ENCODE data around the gene CLK2. TPM values are rescaled to one million over a fixed set of nuclear protein-coding genes. Genes with fewer than 3 reads are reported as not detected.

Gene CLK2
- 29.7 TPM for total RNA-seq
- polyA plus RNA-seq, result 42.3 TPM

GRCh38 chr1:155273343-155274245, at the start of gene CLK2:
Gene CLK2 (minus strand): TSS chr1:155273504. CDS start chr1:155270977, 2,527 bp downstream.
- Histone ChIP-seq H3K4me1 (ENCODE audit: insufficient read depth) (peaks cover 2% of the 10 kb centered on the region), H3K4me3 (ENCODE audit: low read depth, low read length) (peak within 1 kb of the TSS; percentile 72), H3K36me3 (ENCODE audit: insufficient read depth) (no peaks in the 10 kb centered on the region), H3K27ac (ENCODE audit: low read depth) (peak within 1 kb of the TSS; percentile 93)
- peak; percentile 76 for DNase-seq (ENCODE audit: extremely low spot score)
- WGBS, result 11% methylated on average over 61 of the region's 61 CpGs

DNA sequence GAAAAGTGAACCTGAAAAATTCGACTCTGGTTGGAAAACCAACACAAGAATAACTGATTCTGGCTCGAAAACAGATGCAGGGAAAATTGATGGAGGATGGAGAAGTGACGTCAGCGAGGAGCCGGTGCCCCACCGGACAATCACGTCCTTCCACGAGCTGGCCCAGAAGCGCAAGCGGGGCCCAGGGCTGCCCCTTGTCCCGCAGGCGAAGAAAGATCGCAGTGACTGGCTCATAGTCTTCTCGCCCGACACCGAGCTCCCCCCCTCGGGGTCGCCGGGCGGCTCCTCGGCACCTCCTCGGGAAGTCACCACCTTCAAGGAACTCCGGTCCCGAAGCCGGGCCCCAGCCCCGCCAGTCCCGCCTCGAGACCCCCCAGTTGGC, 49.3 kb upstream of the CLK2 start:
- Histone ChIP-seq H3K4me1 (ENCODE audit: insufficient read depth) (peaks cover 2% of the 10 kb centered on the region), H3K27ac (ENCODE audit: low read depth) (peak overlapping the region; percentile 93), H3K4me3 (ENCODE audit: low read depth, low read length) (peak overlapping the region; percentile 69), H3K36me3 (ENCODE audit: insufficient read depth) (no peaks in the 10 kb centered on the region)
- WGBS, result under 1% methylated on average over 28 of the region's 28 CpGs
- no peak for DNase-seq (ENCODE audit: extremely low spot score)

DNA sequence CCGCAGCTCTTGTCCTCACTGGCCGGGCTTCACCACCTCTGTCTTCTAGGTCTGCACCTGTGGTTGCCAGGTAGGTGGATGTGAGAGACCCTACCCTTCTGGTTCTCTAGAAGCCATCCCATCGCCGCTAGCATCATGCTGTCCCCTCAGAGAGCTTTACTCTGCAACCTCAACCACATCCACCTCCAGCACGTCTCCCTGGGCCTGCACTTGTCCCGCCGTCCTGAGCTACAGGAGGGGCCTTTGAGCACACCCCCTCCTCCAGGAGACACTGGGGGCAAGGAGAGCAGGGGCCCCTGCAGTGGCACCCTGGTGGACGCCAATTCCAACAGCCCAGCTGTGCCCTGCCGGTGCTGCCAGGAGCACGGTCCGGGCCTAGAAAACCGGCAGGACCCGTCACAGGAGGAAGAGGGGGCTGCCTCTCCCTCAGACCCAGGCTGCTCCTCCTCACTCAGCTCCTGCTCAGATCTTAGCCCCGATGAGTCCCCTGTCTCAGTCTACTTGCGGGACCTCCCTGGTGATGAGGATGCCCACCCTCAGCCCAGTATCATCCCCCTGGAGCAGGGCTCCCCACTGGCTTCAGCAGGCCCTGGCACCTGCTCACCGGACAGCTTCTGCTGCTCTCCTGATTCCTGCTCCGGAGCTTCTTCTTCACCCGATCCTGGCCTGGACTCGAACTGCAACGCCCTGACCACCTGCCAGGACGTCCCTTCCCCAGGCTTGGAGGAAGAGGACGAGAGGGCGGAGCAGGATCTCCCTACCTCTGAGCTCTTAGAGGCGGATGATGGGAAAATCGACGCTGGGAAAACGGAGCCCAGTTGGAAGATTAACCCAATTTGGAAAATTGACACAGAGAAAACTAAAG, 48.6 kb upstream of the CLK2 start:
- Histone ChIP-seq H3K4me1 (ENCODE audit: insufficient read depth) (peaks cover 2% of the 10 kb centered on the region), H3K27ac (ENCODE audit: low read depth) (no peak overlapping the region), H3K4me3 (ENCODE audit: low read depth, low read length) (peak overlapping the region; percentile 69), H3K36me3 (ENCODE audit: insufficient read depth) (no peaks in the 10 kb centered on the region)
- 38% methylated on average over 27 of the region's 27 CpGs for WGBS
- no peak for DNase-seq (ENCODE audit: extremely low spot score)

GRCh38 chr1:155320661-155321617, 47.6 kb upstream of the CLK2 start, which contains the start of gene RUSC1:
Gene RUSC1 (plus strand): TSS chr1:155320894. CDS start chr1:155321774, 880 bp downstream.
- H3K27ac ChIP-seq (ENCODE audit: low read depth), result peak within 1 kb of the TSS; percentile 26
- DNase-seq (ENCODE audit: extremely low spot score), result no peak
- 9% methylated on average over 51 of the region's 51 CpGs for WGBS
- H3K4me3 ChIP-seq (ENCODE audit: low read depth, low read length), result peak within 1 kb of the TSS; percentile 42
- H3K36me3 ChIP-seq (ENCODE audit: insufficient read depth), result no peaks in the 10 kb centered on the region
- peaks cover 2% of the 10 kb centered on the region for H3K4me1 ChIP-seq (ENCODE audit: insufficient read depth)

DNA sequence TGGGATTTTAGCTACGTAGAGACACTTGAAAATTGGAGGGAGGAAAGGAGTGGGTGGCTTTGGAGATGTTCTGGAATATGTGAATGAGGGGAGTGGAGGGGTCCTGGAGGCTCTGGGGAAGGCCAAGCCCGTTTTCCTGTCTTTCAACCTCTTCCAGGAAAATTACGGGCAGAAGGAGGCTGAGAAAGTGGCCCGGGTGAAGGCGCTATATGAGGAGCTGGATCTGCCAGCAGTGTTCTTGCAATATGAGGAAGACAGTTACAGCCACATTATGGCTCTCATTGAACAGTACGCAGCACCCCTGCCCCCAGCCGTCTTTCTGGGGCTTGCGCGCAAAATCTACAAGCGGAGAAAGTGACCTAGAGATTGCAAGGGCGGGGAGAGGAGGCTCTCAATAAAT, 46.9 kb upstream of the CLK2 start:
- WGBS, result 23% methylated on average over 11 of the region's 11 CpGs
- no peak for DNase-seq (ENCODE audit: extremely low spot score)
- H3K36me3 ChIP-seq (ENCODE audit: insufficient read depth), result no peaks in the 10 kb centered on the region
- no peak overlapping the region for H3K27ac ChIP-seq (ENCODE audit: low read depth)
- H3K4me1 ChIP-seq (ENCODE audit: insufficient read depth), result peaks cover 2% of the 10 kb centered on the region
- peak overlapping the region; percentile 42 for H3K4me3 ChIP-seq (ENCODE audit: low read depth, low read length)

- H3K4me3 ChIP-seq (ENCODE audit: low read depth, low read length), result no peak overlapping the region
- no peak for DNase-seq (ENCODE audit: extremely low spot score)
- no peak overlapping the region for H3K27ac ChIP-seq (ENCODE audit: low read depth)
- peaks cover 2% of the 10 kb centered on the region for H3K4me1 ChIP-seq (ENCODE audit: insufficient read depth)
- no peaks in the 10 kb centered on the region for H3K36me3 ChIP-seq (ENCODE audit: insufficient read depth)
- WGBS, result 91% methylated on average over 5 of the region's 5 CpGs
These were observed 46.2 kb upstream of the CLK2 start for GRCh38 chr1:155319536-155319935.

GRCh38 chr1:155318082-155318481, 44.8 kb upstream of the CLK2 start:
- no peak overlapping the region for H3K4me3 ChIP-seq (ENCODE audit: low read depth, low read length)
- WGBS, result 93% methylated on average over 9 of the region's 9 CpGs
- H3K27ac ChIP-seq (ENCODE audit: low read depth), result no peak overlapping the region
- peaks cover 2% of the 10 kb centered on the region for H3K4me1 ChIP-seq (ENCODE audit: insufficient read depth)
- no peak for DNase-seq (ENCODE audit: extremely low spot score)
- no peaks in the 10 kb centered on the region for H3K36me3 ChIP-seq (ENCODE audit: insufficient read depth)

DNA sequence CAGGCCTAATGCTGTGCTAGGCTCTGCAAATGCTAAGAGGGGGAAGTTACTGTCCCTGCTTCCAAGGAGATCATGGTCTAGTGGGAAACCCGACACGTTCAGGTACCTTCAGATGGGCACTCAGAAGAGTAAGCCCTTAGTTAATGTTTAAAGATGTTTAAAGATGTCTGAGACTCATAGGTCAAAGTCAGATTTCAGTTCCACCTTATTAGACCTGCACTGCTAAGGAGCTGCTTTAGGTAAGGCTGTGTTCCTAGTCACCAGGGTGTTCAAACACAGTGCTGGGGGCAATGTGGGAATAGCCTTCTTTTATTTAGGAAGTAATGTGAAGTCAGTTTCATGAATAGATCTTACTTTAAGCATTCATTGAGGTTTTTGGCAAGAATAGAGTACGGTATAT, 43.6 kb upstream of the CLK2 start:
- no peak for DNase-seq (ENCODE audit: extremely low spot score)
- Histone ChIP-seq H3K36me3 (ENCODE audit: insufficient read depth) (no peaks in the 10 kb centered on the region), H3K27ac (ENCODE audit: low read depth) (no peak overlapping the region), H3K4me1 (ENCODE audit: insufficient read depth) (peaks cover 2% of the 10 kb centered on the region), H3K4me3 (ENCODE audit: low read depth, low read length) (no peak overlapping the region)
- WGBS, result 93% methylated on average over 3 of the region's 3 CpGs

- H3K27ac ChIP-seq (ENCODE audit: low read depth), result no peak overlapping the region
- H3K4me1 ChIP-seq (ENCODE audit: insufficient read depth), result peaks cover 3% of the 10 kb centered on the region
- 83% methylated on average over 8 of the region's 8 CpGs for WGBS
- no peak for DNase-seq (ENCODE audit: extremely low spot score)
- no peak overlapping the region for H3K4me3 ChIP-seq (ENCODE audit: low read depth, low read length)
- no peaks in the 10 kb centered on the region for H3K36me3 ChIP-seq (ENCODE audit: insufficient read depth)
These were observed 40.0 kb upstream of the CLK2 start for GRCh38 chr1:155313261-155313660.

DNA sequence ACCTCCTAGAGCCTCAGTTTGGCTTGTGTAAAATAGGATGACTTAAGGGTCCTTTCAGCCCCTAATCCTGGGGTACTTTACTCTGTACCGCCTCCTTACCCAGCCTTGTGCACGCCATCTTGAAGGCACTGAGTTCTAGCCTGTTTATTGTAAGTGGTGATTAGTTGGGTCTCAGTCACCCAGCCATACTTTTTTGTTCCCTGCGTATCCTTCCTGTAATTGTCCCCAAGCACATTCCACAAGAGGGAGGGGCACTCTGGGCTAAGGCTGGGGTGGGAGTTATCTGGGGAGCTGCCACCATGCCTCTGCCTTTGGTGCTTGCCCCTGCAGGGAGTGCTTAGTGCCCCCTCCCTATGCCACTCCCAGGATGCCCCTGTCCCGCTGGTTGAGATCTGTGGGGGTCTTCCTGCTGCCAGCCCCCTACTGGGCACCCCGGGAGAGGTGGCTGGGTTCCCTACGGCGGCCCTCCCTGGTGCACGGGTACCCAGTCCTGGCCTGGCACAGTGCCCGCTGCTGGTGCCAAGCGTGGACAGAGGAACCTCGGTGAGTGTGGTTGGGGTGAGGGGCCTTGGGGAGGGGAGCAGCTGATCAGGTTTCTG, 36.2 kb upstream of the CLK2 start:
- no peak overlapping the region for H3K27ac ChIP-seq (ENCODE audit: low read depth)
- peak overlapping the region; percentile 70 for H3K4me3 ChIP-seq (ENCODE audit: low read depth, low read length)
- 18% methylated on average over 11 of the region's 11 CpGs for WGBS
- peaks cover 3% of the 10 kb centered on the region for H3K4me1 ChIP-seq (ENCODE audit: insufficient read depth)
- H3K36me3 ChIP-seq (ENCODE audit: insufficient read depth), result no peaks in the 10 kb centered on the region
- DNase-seq (ENCODE audit: extremely low spot score), result no peak

GRCh38 chr1:155308493-155309422, 35.5 kb upstream of the CLK2 start, which contains the start of gene FDPS:
Gene FDPS (plus strand): TSS chr1:155308866. CDS start chr1:155309790, 924 bp downstream.
- H3K4me3 ChIP-seq (ENCODE audit: low read depth, low read length), result peak within 1 kb of the TSS; percentile 70
- peaks cover 3% of the 10 kb centered on the region for H3K4me1 ChIP-seq (ENCODE audit: insufficient read depth)
- DNase-seq (ENCODE audit: extremely low spot score), result peak; percentile 98
- under 1% methylated on average over 51 of the region's 51 CpGs for WGBS
- H3K27ac ChIP-seq (ENCODE audit: low read depth), result peak within 1 kb of the TSS; percentile 68
- H3K36me3 ChIP-seq (ENCODE audit: insufficient read depth), result no peaks in the 10 kb centered on the region

All from urinary bladder (tissue), 4 donors.